IMR-90 (cell line): ENCODE measurements around the gene LPAR2. TPM values are rescaled to one million over a fixed set of nuclear protein-coding genes. Genes with fewer than 3 reads are reported as not detected.

Source experiments
- ATAC-seq: fragments of 200-7000 bp; cut with Tn5 transposase; 2 replicates; pipeline ENCODE4 v1.9.1; 2020; ENCODE audit warnings: low read depth, mild to moderate bottlenecking, moderate library complexity
- BruUV-seq: library from RNA; stranded (reverse); fragments of 400-500 nt; replicated peaks from 2 replicates; lab custom pipeline; 2021; lab: Mats Ljungman, UMichigan
- CTCF ChIA-PET: fragments of 300-600 bp; formaldehyde crosslinking; extraction: SDS; loops from one replicate; lab custom pipeline; 2021; ENCODE audit warnings: antibody characterized with exemption; lab: Yijun Ruan, JAX
- POLR2A ChIA-PET: fragments of 300-600 bp; sonication (Branson Sonifier 250); formaldehyde crosslinking; loops from one replicate; lab custom pipeline; 2022; ENCODE audit warnings: antibody characterized with exemption; ENCODE audit not compliant: unreplicated experiment; lab: Charles Lee
- DNase-seq: peaks from one replicate; pipeline ENCODE4 v3.0.0; 2013
- H2AFZ ChIP-seq: replicated peaks from 2 replicates; pipeline ENCODE3; 2013; ENCODE audit warnings: low read length, mild to moderate bottlenecking; ENCODE audit not compliant: poor library complexity
- H2AK5ac ChIP-seq: 2 replicates; pipeline ENCODE4 v1.6.1; 2013; ENCODE audit warnings: low read depth, low read length, inconsistent platforms
- H2AK9ac ChIP-seq: replicated peaks from 2 replicates; pipeline ENCODE3; 2013; ENCODE audit warnings: mild to moderate bottlenecking, low read depth, low read length, moderate library complexity; ENCODE audit not compliant: poor library complexity
- H2BK120ac ChIP-seq: 2 replicates; pipeline ENCODE4 v1.6.1; 2013; ENCODE audit warnings: low read depth, low read length, inconsistent platforms
- H2BK15ac ChIP-seq: 3 replicates; pipeline ENCODE4 v1.6.1; 2013; ENCODE audit warnings: low read depth, low read length, inconsistent platforms
- H2BK20ac ChIP-seq: 2 replicates; pipeline ENCODE4 v1.6.1; 2013; ENCODE audit warnings: low read depth, mild to moderate bottlenecking, inconsistent platforms, low read length, moderate library complexity
- H2BK5ac ChIP-seq: 2 replicates; pipeline ENCODE4 v1.6.1; 2013; ENCODE audit warnings: mild to moderate bottlenecking, low read depth, low read length, inconsistent platforms; ENCODE audit not compliant: poor library complexity, severe bottlenecking
- H3K14ac ChIP-seq: replicated peaks from 2 replicates; pipeline ENCODE4 v1.6.1; 2013; ENCODE audit warnings: low read depth, low read length, inconsistent platforms
- H3K18ac ChIP-seq: 2 replicates; pipeline ENCODE4 v1.6.1; 2013; ENCODE audit warnings: low read depth, low read length, control low read depth
- H3K23ac ChIP-seq: 2 replicates; pipeline ENCODE4 v1.6.1; 2013; ENCODE audit warnings: low read depth, low read length, inconsistent platforms
- H3K27ac ChIP-seq: 2 replicates; pipeline ENCODE4 v1.5.1; 2013; ENCODE audit warnings: mild to moderate bottlenecking, control low read depth, low read length; ENCODE audit not compliant: insufficient read depth
- H3K27me3 ChIP-seq: 2 replicates; pipeline ENCODE4 v1.6.1; 2013; ENCODE audit warnings: low read length; ENCODE audit not compliant: control insufficient read depth, insufficient read depth
- H3K36me3 ChIP-seq: 2 replicates; pipeline ENCODE4 v1.6.1; 2013; ENCODE audit warnings: low read length, mixed read lengths; ENCODE audit not compliant: control insufficient read depth, insufficient read depth
- H3K4ac ChIP-seq: 2 replicates; pipeline ENCODE4 v1.6.1; 2013; ENCODE audit warnings: low read depth, low read length, inconsistent platforms
- H3K4me1 ChIP-seq: 2 replicates; pipeline ENCODE4 v1.6.1; 2013; ENCODE audit warnings: low read length, mixed read lengths; ENCODE audit not compliant: control insufficient read depth, insufficient read depth
- H3K4me2 ChIP-seq: 2 replicates; pipeline ENCODE4 v1.6.1; 2013; ENCODE audit warnings: low read depth, mild to moderate bottlenecking, control low read depth, low read length, moderate library complexity
- H3K4me3 ChIP-seq: 2 replicates; pipeline ENCODE4 v1.5.1; 2013; ENCODE audit warnings: low read depth, mild to moderate bottlenecking, control low read depth, low read length, moderate library complexity; ENCODE audit not compliant: insufficient read depth
- H3K56ac ChIP-seq: 2 replicates; pipeline ENCODE4 v1.6.1; 2013; ENCODE audit warnings: low read length, inconsistent platforms; ENCODE audit not compliant: insufficient read depth; ENCODE audit errors: extremely low read depth
- H3K79me1 ChIP-seq, 2 experiments: 2 replicates each; pipeline ENCODE4 v1.6.1; 2013; ENCODE audit warnings: low read length in 2 of 2, inconsistent platforms in 1 of 2, low read depth in 1 of 2
- H3K9ac ChIP-seq: 2 replicates; pipeline ENCODE4 v1.6.1; 2013; ENCODE audit warnings: low read depth, low read length, control low read depth
- H3K9me1 ChIP-seq: 2 replicates; pipeline ENCODE4 v1.6.1; 2013; ENCODE audit warnings: low read length, inconsistent platforms; ENCODE audit not compliant: insufficient read depth
- H3K9me3 ChIP-seq: 2 replicates; pipeline ENCODE4 v1.6.1; 2013; ENCODE audit warnings: low read length; ENCODE audit not compliant: control insufficient read depth, insufficient read depth
- H4K20me1 ChIP-seq: 2 replicates; pipeline ENCODE4 v1.6.1; 2013; ENCODE audit warnings: low read length, inconsistent platforms; ENCODE audit not compliant: insufficient read depth
- H4K5ac ChIP-seq: 2 replicates; pipeline ENCODE4 v1.6.1; 2013; ENCODE audit warnings: mild to moderate bottlenecking, low read depth, low read length, control low read depth
- H4K8ac ChIP-seq, 2 experiments: 2 replicates each; pipeline ENCODE4 v1.6.1; 2013; ENCODE audit warnings: low read depth in 2 of 2, low read length in 2 of 2, control low read depth in 1 of 2, inconsistent platforms in 1 of 2
- H4K91ac ChIP-seq: 2 replicates; pipeline ENCODE4 v1.6.1; 2013; ENCODE audit warnings: low read depth, low read length, inconsistent platforms; ENCODE audit not compliant: insufficient read depth
- CEBPB ChIP-seq: IDR thresholded peaks from 2 replicates; pipeline ENCODE4 v1.6.1; 2012; ENCODE audit warnings: low read depth, low read length, improper control_type of control experiment
- FOS ChIP-seq: fragments of 150-350 bp; IDR thresholded peaks from 2 replicates; pipeline ENCODE4 v1.6.1; 2016; ENCODE audit warnings: low read depth, low read length
- MAFK ChIP-seq: IDR thresholded peaks from 2 replicates; pipeline ENCODE4 v1.6.1; 2012; ENCODE audit warnings: low read depth, low read length, improper control_type of control experiment
- MAZ ChIP-seq: IDR thresholded peaks from 2 replicates; pipeline ENCODE4 v1.6.1; 2012; ENCODE audit warnings: low read depth, mild to moderate bottlenecking, low read length, improper control_type of control experiment, moderate library complexity, borderline replicate concordance
- MXI1 ChIP-seq: IDR thresholded peaks from 2 replicates; pipeline ENCODE4 v1.6.1; 2012; ENCODE audit warnings: low read depth, mild to moderate bottlenecking, low read length, moderate library complexity, borderline replicate concordance
- NFE2L2 ChIP-seq: fragments of 150-350 bp; IDR thresholded peaks from 2 replicates; pipeline ENCODE4 v1.6.1; 2016; ENCODE audit warnings: low read depth, mild to moderate bottlenecking, low read length
- RCOR1 ChIP-seq: IDR thresholded peaks from 2 replicates; pipeline ENCODE4 v1.6.1; 2012; ENCODE audit warnings: mild to moderate bottlenecking, low read length, improper control_type of control experiment; ENCODE audit not compliant: insufficient replicate concordance
- RFX5 ChIP-seq: IDR thresholded peaks from 2 replicates; pipeline ENCODE4 v1.8.0; 2012; ENCODE audit warnings: low read depth, mild to moderate bottlenecking, low read length, moderate library complexity
- WGBS, 2 experiments: methylation state at CpG; one replicate each; pipeline versions ENCODE4 v1.1.5 to v1.1.7; 2013; ENCODE audit warnings: missing lambda C conversion rate in 2 of 2; ENCODE audit not compliant: insufficient read length in 1 of 2; ENCODE audit errors: extremely low coverage in 2 of 2; 5-methylcytosine and 5-hydroxymethylcytosine counted together
- dilution Hi-C: fragments of 300-500 bp; cut with HindIII; formaldehyde crosslinking; loops from one replicate; pipeline ENCODE4 v1.14.3; 2018; ENCODE audit warnings: low sequenced_read_pairs; ENCODE audit not compliant: unreplicated experiment
- in situ Hi-C: fragments of 300-500 bp; cut with MboI; formaldehyde crosslinking; loops from 3 replicates; pipeline ENCODE4 v1.14.3; 2019; ENCODE audit warnings: low sequenced_read_pairs, inconsistent platforms, mixed read lengths
- intact Hi-C: fragments of 100-400 bp; cut with micrococcal nuclease; formaldehyde crosslinking; loops from 2 replicates; pipeline ENCODE4 v1.10.0; 2022
- polyA plus RNA-seq, 3 experiments: library from polyadenylated mRNA; depleted of rRNA; stranded (reverse); fragments of >200 nt; gene quantifications; 2 replicates each; pipeline ENCODE4 v1.2.3, GENCODE V29; 2012; ENCODE audit warnings: low replicate concordance in 1 of 3
- total RNA-seq: library from RNA; depleted of rRNA; stranded (reverse); fragments of >200 nt; gene quantifications from 2 replicates; pipeline ENCODE4 v1.2.3, GENCODE V29; 2012
- TF ChIP-seq, protein P1 (sequence below): fragments of 150-350 bp; IDR thresholded peaks from 2 replicates; pipeline ENCODE4 v1.6.1; 2017; ENCODE audit warnings: mild to moderate bottlenecking, antibody characterized with exemption, low read length, low read depth
- TF ChIP-seq, protein P2 (sequence below): conservative IDR thresholded peaks from 2 replicates; pipeline ENCODE4 v1.5.1; 2012; ENCODE audit warnings: mild to moderate bottlenecking, low read depth, low read length, improper control_type of control experiment

LPAR2 gene
- total and polyA plus RNA-seq, 2 of the 4 experiments (the other 2 are of a cell fraction) = under 0.01 to 5.4 TPM

DNA sequence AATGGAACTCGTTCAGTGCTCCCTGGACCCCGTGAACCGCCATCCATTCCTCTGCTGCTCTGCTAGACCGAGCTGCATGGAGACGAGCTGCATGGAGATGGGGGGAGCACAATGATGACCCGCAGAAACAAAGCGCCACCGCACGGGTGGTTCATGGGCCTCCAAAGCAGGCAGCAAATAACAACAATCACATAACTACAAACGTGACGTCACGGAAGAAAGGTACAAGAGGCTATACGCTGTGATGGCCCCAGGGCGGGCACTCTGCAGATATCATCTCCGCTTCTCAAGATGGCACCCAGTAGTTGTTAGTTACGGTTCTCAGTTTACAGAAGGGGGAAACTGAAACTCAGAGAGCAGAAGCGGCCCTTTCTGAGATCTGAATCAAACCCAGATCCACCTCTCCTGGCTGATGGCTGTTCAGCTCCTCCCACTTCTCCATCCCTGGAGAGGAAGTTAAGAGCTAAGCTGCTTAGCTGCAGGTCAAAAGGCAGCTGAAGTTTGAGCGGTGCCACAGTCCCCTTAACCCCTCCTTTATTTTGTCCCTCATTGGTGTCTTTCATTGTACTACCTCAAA lies 33.7 kb upstream of the LPAR2 start:
- TF ChIP-seq RCOR1 (no peak), MAFK (no peak), RFX5 (no peak), FOS (no peak), MAZ (no peak), NFE2L2 (no peak), CEBPB (no peak), MXI1 (no peak)
- TF ChIP-seq, protein P1, sequence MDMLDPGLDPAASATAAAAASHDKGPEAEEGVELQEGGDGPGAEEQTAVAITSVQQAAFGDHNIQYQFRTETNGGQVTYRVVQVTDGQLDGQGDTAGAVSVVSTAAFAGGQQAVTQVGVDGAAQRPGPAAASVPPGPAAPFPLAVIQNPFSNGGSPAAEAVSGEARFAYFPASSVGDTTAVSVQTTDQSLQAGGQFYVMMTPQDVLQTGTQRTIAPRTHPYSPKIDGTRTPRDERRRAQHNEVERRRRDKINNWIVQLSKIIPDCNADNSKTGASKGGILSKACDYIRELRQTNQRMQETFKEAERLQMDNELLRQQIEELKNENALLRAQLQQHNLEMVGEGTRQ = no peak
- TF ChIP-seq, protein P2, sequence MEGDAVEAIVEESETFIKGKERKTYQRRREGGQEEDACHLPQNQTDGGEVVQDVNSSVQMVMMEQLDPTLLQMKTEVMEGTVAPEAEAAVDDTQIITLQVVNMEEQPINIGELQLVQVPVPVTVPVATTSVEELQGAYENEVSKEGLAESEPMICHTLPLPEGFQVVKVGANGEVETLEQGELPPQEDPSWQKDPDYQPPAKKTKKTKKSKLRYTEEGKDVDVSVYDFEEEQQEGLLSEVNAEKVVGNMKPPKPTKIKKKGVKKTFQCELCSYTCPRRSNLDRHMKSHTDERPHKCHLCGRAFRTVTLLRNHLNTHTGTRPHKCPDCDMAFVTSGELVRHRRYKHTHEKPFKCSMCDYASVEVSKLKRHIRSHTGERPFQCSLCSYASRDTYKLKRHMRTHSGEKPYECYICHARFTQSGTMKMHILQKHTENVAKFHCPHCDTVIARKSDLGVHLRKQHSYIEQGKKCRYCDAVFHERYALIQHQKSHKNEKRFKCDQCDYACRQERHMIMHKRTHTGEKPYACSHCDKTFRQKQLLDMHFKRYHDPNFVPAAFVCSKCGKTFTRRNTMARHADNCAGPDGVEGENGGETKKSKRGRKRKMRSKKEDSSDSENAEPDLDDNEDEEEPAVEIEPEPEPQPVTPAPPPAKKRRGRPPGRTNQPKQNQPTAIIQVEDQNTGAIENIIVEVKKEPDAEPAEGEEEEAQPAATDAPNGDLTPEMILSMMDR = no peak
- ATAC-seq (no peak), DNase-seq (no peak)
- dilution Hi-C loops (no loop called here), intact Hi-C loops (loop anchor here (2.0 kb wide), 1 partner anchor 115 kb away; no protein-coding TSS in a partner anchor), in situ Hi-C loops (no loop called here)
- H2BK15ac ChIP-seq = no peak overlapping the region
- H2BK120ac ChIP-seq = no peak overlapping the region
- no peak overlapping the region for H4K91ac ChIP-seq
- H3K36me3 ChIP-seq = peaks cover 30% of the 10 kb centered on the region
- H4K5ac ChIP-seq = no peak overlapping the region
- H3K27ac ChIP-seq = no peak overlapping the region
- no peak overlapping the region for H4K8ac ChIP-seq
- no peak overlapping the region for H2BK5ac ChIP-seq
- peak overlapping the region; percentile 92; the same call in 1 of the 2 replicates for H3K4me2 ChIP-seq
- H2BK20ac ChIP-seq = no peak overlapping the region
- ChIA-PET POLR2A (interaction anchor here (0.5 kb wide), 1 partner anchor 85 kb away, joined by 3 read pairs; no protein-coding TSS in a partner anchor), CTCF (no interaction called here)
- no peak overlapping the region for H3K4ac ChIP-seq
- peaks cover 20 to 42% of the 10 kb centered on the region in 2 experiments for H3K79me1 ChIP-seq
- no peak overlapping the region for H3K18ac ChIP-seq
- H3K14ac ChIP-seq = no peak overlapping the region
- H2AK9ac ChIP-seq = no peak overlapping the region
- 60% methylated on average over 1 of the region's 18 CpGs; no CpG with 5 or more reads in 1 of the 2 experiments for WGBS, 2 experiments
- peaks cover 38% of the 10 kb centered on the region for H4K20me1 ChIP-seq
- H3K9me1 ChIP-seq = peaks cover 22% of the 10 kb centered on the region
- no peak overlapping the region for H2AFZ ChIP-seq
- no TSS peak for BruUV-seq
- no peaks in the 10 kb centered on the region for H3K9me3 ChIP-seq
- no peak overlapping the region for H3K9ac ChIP-seq
- H3K4me1 ChIP-seq = peaks cover 7% of the 10 kb centered on the region; the same call in 1 of the 2 replicates
- H3K27me3 ChIP-seq = no peaks in the 10 kb centered on the region
- H3K23ac ChIP-seq = no peak overlapping the region
- no peak overlapping the region for H3K4me3 ChIP-seq
- no peak overlapping the region for H2AK5ac ChIP-seq
- no peak overlapping the region for H3K56ac ChIP-seq
